Stimulated activated CD4-positive, alpha-beta T cell treated with anti-CD3 and anti-CD28 coated beads, Interleukin-12 subunit alpha, Interleukin-12 subunit beta, amount 100 ng/mL, for 48 hours (primary cell): ENCODE results near the gene NDUFS8.

ENCODE experiments used
- DNase-seq, 3 donors: peaks; one replicate each; pipeline ENCODE4 v3.0.0-alpha.2; 2020; ENCODE audit warnings: low read depth in 2 of 3, low spot score in 1 of 3

NDUFS8 gene

DNA sequence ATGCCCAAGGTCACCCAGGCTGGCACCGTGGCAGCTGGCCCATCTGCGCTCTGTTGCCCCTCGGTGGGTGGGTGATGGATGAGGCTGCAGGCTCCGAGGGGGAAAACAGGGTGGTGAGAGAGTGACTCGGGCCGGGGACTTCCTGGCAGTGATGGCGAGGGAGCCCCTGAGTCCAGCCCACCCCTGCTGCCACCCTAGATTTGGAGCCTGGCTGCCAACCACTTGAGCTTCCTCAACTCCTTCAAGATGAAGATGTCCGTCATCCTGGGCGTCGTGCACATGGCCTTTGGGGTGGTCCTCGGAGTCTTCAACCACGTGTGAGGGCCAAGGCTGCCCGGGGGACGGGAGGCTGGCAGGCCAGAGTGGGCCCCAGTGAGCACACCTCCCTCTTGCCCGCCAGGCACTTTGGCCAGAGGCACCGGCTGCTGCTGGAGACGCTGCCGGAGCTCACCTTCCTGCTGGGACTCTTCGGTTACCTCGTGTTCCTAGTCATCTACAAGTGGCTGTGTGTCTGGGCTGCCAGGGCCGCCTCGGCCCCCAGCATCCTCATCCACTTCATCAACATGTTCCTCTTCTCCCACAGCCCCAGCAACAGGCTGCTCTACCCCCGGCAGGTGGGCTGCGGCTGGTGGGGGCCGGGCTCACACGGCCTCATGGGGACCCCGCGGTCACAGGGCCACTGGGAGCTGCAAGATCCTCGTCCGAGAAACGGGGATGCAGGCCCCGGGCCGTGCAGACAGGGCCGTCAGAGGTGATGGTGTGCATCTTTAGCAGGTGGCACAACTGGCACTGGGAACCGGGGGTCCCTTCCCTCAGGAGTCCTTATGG is 18.4 kb downstream of the NDUFS8 start:
- DNase-seq, result no peak

DNA sequence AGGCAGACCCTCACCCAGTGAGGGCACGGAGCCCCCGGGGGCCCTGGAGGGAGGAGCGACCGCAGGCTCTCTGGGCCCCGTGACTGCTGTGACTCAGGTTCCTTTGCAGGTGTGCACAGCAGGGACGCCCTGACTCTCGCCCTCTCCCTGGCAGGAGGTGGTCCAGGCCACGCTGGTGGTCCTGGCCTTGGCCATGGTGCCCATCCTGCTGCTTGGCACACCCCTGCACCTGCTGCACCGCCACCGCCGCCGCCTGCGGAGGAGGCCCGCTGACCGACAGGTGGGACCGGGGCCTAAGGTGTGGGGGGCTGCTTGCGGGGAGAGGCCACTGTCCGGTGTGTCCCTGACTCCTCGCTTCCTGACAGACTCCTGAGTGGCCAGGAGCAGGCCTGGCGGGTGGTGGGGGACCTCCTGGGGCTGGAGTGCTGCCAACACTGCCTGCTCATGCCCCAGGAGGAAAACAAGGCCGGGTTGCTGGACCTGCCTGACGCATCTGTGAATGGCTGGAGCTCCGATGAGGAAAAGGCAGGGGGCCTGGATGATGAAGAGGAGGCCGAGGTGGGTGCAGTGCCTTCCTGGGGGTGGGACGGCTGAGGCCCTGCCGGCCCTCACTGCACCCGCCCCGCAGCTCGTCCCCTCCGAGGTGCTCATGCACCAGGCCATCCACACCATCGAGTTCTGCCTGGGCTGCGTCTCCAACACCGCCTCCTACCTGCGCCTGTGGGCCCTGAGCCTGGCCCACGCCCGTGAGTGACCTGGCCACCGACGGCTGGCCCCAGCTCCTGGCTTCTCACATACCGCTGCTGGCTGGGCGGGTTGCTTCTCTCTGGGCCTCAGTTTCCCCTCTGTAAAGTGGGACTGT is 19.3 kb downstream of the NDUFS8 start:
- no peak for DNase-seq

DNA sequence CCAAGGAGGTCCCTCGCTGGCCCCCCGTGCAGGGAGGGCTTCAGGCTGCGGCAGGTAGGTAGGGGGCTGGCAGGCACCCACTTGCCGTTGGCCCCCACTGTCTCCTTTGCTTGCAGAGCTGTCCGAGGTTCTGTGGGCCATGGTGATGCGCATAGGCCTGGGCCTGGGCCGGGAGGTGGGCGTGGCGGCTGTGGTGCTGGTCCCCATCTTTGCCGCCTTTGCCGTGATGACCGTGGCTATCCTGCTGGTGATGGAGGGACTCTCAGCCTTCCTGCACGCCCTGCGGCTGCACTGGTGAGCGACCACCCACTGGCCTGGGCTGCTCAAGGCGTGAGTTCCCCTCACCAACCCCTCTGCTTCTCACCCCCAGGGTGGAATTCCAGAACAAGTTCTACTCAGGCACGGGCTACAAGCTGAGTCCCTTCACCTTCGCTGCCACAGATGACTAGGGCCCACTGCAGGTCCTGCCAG is 19.9 kb downstream of the NDUFS8 start:
- no peak for DNase-seq

DNA sequence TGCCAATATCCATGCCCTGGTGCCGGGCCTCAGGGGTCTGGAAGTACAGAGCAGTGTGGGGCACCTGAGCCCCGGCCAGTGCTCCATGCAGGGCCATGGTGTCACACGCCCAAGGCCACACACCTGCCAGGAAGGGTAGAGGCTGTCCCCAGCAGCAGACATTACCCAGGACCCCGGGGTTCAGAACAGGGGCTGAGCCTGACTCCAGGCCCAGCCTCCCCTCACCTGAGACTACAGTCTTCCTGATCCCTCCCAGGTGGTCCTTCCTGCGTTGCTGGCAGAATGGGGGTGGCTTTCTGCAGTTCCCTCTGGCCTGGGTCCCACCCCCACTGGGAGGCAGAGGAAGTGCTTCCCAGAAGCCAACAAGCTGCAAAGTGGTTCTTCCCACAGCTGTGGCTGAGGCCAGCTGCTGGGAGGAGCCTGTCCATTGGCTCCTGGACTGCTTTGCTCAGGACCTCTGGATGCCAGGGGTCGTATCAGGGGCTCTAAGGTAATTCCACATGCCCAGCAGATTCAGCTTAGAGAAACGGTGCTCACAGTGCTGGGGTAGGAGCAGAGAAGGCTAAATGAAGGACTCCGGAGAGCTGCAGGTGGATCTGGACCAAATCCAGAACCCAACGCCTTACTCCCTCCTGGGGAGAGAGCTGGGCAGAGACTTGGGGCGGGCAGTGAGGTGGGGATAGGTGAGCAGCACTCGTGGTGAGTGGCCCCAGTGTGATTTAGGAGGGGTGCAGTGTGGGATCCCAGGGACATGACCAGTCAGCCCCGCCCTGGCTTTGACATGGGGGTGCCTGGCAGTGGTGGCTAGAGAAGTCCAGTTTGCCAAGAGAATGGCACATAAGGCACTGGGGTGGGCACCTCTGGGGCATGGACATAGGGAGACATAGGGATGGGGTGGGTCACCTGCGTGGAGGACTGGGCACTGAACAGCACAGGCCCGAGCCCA is 21.0 kb downstream of the NDUFS8 start:
- no peak for DNase-seq

DNA sequence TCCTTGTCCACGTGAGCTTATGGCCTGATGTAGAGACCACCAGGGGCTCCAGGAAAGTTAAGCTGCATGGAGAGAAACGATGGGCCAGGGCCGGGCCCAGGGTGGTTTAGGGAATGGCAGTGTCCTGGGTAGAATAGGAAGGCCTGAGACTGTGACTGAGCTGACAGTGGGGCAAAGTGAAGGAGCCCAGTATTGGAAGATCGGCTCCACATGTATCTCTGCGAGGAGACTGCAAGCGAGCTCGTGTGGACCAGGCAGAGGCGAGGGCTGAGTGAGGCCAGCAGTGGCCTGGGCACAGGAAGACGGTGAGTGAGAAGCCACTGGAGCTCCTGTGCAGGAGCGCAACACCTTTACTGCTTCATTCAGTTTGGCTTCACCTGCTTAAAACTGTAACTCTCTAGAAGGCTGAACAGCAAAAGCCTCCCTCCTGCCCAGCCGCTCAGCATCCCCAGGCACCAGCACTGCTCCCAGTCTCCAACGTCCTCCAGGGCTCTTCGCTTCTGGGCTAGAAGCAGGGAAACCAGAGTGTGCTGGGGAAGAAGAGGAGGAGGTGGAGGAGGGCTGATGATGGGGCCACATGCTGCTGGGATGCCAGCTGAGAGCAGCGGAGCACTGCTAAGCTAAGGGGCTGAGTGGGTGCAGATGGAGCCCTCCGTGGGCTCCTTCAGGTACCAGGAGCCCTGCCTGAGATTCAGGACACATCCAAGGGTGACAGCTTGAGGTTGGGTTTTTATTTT is 21.8 kb downstream of the NDUFS8 start:
- DNase-seq, result no peak

DNA sequence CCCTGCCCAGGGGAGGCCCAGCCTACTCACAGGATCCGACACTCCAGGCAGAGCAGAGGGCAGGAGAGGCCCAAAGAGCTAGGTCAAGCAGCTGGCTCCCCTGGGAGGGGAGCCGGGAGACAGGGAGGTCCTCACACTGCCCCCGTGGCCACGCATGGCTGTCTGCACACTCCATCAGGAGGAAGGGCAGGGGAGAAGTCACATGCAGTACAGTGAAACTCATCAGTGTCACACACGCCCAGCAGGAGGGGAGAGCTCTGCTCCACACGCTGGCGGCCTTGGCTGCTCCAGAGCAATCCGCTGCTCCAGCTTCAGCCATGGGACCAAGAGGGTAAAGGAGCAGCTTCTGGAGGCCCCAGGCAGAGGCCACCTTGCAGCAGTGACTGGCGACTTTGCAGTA is 22.6 kb downstream of the NDUFS8 start:
- DNase-seq, result no peak

DNA sequence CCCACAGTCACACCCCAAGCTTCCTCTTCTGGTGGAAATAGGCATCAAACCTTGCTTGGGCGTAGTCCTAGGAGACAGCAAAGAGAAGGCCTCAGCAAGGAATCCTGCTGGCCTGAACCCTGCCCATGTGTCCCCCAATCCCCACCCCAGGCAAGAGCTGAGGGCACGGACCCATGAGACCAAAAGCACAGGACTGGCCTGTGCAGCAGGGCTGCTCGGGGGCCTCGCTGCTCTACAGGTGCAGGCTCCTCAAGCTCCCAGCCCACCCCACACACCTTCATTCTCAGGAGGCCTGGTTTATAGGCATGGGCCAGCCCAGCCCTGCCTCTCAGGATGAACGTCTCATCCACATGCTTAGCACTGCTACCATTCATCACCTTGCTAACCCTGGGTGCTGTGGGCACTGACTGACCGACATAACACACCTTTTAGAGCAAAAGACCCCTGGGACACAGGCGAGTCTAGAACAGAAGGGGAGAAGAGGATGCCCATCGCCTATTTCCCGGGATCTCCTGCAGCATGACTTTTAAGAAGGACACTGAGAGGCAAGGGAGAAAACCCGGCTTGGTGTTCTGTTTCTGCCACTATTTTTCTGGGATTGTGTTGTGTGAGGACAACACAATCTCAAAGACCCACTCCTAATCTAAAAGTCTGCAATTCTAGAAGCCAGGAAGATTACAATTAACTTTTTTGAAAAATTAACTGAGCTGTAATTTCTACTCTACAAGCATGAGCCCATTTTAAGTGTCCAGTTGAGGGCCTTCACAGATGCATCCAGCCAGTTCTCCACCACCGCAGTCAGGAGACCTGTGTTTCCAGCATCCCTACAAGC is 23.7 kb downstream of the NDUFS8 start:
- DNase-seq, result no peak

DNA sequence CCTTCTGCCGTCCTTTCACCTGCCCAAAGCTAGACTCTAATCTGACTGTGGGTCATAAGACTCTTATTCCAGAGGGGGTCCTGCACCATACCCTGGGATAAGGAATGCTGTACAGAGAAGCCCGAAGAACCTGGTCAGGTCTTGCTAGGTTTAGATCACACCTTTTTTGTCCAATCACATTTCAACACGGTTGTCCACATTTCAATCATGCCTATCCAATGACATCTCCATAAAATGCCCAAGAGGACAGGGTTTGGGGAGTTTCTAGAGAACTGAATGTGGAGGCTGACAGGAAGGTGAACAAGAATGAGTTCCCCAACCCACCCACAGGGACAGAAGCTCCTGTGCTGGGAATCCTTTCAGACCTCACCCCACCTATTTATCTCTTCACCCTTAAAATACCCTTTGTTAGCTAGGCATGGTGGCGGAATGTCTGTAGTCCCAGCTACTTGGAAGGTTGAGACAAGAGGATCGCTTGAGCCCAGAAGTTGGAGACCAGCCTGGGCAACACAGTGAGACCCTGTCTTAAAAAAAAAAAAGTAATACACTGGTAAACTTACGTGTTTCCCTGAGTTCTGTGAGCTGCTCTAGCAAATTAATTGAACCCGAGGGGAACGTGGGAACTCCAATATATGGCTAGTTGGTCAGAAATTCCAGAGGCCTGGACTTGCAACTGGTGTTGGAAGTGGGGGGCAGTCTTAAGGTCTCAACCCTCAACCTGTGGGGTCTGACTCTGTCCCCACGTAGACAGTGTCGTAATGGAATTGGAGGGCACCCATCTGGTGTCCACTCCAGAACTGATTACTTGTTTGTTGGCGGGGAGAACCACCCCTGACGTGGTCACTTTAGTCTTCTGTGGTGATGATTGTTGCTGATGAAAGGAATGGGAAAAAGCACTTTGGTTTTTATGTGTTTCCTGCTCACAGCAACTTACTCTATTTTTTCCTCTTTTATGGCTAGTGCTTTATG is 26.1 kb downstream of the NDUFS8 start:
- no peak for DNase-seq

DNA sequence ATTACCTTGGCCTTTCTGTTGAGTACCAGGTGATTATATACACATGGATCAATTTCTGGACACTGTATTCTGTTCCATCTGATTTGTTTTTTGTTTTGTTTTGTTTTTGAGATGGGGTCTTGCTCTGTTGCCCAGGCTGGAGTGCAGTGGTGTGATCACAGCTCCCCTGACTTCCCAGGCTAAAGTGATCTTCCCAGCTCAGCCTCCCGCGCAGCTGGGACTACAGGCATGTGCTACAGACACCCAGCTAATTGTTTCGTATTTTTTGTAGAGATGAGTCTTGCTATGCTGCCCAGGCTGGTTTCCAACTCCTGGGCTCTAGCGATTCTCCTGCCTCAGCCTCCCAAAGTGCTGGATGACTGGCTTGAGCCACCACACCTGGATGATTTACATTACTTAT is 27.3 kb downstream of the NDUFS8 start:
- no peak for DNase-seq

DNA sequence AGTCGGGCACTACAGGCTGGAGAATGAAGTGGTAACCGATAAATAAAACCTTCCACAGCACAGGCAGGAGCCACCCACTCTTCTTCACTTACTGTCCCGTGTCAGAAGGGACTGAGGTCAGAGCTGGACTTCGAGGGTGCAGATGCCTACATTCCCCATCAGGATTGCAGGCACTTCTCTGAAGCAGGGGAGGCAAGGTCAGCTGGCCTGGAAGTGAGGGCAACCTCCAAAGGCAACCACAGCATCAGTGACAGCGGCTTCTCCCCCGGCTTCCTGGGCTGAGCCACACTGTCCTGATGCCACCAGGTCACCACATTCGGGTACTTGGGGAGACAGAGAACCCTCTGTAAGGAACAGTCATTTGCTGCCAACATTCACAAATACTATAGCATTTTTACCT is 31.0 kb downstream of the NDUFS8 start:
- no peak for DNase-seq

DNA sequence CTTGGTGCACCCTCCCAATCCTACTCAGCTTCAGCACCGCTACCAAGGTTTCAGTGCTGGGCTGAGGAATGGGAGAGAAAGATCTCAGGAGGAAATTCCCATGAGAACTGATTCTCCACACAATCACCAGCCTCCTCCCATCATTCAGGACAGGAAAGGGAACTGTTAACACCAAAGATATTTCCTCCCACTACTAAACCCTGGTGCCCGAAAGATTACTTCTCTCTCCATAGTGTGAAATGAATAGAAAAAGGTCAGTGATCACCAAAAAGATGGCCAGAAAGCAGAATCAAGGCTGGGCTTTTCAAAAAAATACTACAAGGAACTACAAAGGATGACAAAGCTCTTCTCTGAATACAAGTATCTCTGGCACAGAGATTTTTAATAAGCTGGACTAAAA is 34.4 kb downstream of the NDUFS8 start:
- DNase-seq, result no peak

DNA sequence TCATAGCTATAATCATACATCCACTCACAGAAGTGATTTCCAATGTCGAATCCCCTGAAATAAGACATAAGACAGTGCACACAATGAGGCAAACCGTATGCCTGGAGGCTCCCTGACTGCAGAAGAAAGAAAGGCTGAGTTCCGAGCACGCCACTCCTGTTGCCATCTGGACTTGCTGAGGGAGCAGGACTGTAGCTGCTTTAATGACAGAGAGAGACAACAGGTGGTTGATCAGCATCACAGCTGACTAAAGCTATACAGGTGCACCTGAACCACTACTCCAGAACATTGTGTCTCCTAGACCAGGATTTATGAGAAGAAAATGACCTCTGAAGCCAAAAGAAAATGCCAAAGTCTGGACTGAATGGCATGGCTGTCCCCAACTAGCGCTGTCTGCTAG is 35.4 kb downstream of the NDUFS8 start:
- no peak for DNase-seq

DNA sequence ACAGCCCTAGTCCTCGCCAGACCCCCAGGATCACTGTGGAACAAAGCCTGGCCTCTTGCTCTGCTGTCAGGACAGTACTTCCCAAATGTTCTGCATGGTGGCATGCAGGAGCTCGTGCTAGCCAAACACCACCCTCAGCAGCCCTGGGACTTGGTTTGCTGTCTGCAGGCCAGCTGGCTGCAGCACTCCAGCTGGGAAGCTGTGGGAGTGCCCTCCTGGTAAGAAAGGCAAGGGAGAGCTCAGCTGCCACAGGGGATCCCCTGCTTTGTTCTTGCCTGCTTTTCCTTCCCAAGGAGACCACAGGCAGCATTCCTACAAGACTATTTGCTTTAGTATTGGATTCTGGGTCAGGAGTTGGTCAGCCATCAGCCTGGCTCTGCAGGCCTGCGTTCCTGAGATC is 36.3 kb downstream of the NDUFS8 start:
- no peak for DNase-seq

DNA sequence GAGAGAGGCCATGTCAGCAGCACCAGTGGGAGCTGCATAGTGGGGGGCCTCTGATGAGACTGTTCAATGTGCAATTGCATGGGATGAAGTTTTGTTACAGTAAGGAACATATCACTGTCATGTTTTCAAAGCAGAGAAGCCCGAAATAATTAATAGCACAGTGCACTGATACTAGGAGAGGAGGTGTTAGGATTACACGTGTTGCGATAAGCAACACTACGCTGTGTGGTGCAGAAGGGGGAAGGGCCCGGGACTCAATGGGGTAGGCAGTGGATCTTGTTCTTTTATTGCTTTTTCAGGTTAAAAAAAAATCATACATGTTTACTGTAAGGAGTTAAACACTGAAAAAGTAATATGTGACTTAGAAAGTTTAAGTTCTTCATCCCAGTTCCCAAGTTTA is 37.5 kb downstream of the NDUFS8 start:
- no peak for DNase-seq

DNA sequence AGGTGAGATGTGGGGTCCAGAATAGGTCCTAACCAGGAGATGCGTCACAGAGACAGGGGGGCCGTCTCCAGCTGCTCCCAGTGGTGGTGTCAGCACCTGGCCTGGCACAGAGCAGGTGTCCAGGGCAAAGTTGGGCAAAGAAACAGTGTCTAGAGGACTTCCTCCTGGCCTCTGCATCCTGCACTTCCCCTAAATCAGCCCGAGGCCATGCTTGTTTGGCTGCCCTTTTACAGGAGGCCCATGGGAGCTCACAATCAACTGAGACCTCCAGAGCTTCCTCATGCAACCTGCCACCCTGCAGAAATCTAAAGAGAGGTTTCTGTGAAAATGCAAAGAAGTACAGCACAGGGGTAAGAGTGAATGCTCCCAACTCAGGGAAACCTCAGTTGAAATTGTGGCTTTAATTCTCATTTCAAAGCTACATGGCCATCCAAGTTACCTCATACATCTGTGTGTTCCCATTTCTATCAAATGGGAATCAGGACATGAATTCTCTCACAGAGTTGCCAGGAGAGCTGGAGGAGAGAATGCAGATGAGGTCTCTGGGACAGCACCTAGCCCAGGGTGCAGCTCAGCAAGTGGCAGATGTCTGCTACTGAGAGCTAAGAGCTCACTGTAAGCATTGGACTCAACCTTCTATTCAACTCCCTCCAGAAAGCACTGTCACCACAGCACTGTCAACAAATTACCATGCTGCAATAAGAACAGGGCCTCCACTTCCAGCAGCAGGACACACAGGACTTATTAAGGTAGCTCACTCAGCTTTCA is 41.0 kb downstream of the NDUFS8 start:
- DNase-seq, result no peak

DNA sequence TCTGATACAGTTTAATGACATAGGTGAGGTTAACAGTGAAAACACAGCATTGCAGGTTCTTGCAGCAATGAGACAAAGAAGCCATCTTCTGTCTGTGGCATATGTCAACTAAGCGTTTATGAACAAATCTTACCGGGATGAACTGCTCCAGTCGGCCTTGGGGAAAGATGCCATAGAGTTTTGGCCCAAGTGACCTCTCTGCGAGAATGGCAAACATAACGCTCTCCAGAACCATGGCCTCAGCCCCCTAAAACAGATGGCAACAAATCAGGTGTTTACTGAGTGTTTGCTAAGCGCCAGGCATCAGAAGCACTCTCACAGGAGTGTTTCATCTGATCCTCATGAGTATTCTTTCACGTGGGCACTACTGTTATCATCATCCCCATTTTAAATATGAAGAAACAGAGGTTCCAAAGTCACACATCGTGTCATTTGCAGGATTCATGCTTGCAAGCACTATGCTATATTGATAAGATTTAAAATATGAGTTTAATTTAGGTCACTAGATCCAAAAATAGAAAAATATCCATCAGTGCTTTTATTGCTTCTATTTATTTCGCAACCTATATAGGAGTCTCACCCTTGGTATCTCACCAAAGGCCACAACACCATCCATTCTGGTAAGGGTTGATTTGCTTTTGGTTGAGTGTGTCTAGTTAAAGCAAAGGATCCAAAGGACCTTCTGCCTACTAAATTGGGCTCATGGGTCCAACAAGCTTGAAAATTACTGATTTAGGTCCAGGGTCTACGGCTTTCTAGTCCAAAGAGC is 44.3 kb downstream of the NDUFS8 start:
- no peak for DNase-seq
